HUES6 (cell line): Measurements from ENCODE around the gene WDR37.
"Not testable (repeated sequence)": the region's sequence is repeated elsewhere in the genome, so short reads cannot be mapped to it uniquely, and the experiment has no call there.

Experiments used
- H3K27ac ChIP-seq: 2 replicates; pipeline ENCODE4 v1.7.0; 2013; ENCODE audit warnings: low read depth, mild to moderate bottlenecking, low read length, inconsistent platforms
- H3K27me3 ChIP-seq: 2 replicates; pipeline ENCODE4 v1.6.1; 2013; ENCODE audit warnings: low read length; ENCODE audit not compliant: control insufficient read depth, insufficient read depth
- H3K36me3 ChIP-seq: 2 replicates; pipeline ENCODE4 v1.6.1; 2013; ENCODE audit warnings: low read length; ENCODE audit not compliant: control insufficient read depth, insufficient read depth
- H3K4me1 ChIP-seq: 2 replicates; pipeline ENCODE4 v1.6.1; 2013; ENCODE audit warnings: low read length; ENCODE audit not compliant: control insufficient read depth, insufficient read depth
- H3K4me3 ChIP-seq: 2 replicates; pipeline ENCODE4 v1.5.1; 2013; ENCODE audit warnings: low read depth, low read length
- H3K9ac ChIP-seq: one replicate; pipeline ENCODE4 v1.6.1; 2013; ENCODE audit warnings: mild to moderate bottlenecking, low read length
- H3K9me3 ChIP-seq: 2 replicates; pipeline ENCODE4 v1.6.1; 2013; ENCODE audit warnings: low read depth, low read length; ENCODE audit not compliant: control insufficient read depth, insufficient read depth

Gene WDR37

DNA sequence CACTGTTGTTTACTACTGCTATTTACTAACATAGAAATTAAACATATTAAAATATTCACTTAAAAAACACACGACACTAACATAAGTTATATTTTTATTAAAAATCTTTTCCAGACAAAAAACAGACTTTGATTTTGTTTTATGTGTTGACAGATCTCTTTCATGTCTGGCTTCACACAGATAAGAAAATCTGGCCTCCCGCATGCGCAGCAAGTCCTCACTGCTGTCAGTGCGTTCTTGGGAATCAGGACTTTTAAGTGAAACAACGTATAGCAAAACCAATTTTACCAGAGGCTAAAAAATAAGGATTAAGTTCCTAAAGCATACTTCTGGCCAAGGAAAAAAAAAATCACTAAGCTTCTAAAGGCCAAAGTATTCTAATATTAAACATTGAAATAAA is 6.0 kb upstream of the WDR37 start:
- H3K27ac ChIP-seq: peak overlapping the region; percentile 7; the same call in 1 of the 2 replicates
- no peaks in the 10 kb centered on the region for H3K27me3 ChIP-seq
- peaks cover 11% of the 10 kb centered on the region; the same call in 1 of the 2 replicates for H3K4me1 ChIP-seq
- H3K4me3 ChIP-seq: peak overlapping the region; percentile 97
- H3K9ac ChIP-seq: peak overlapping the region; percentile 90
- H3K36me3 ChIP-seq: peaks cover 42% of the 10 kb centered on the region; the same call in 1 of the 2 replicates
- no peaks in the 10 kb centered on the region for H3K9me3 ChIP-seq

DNA sequence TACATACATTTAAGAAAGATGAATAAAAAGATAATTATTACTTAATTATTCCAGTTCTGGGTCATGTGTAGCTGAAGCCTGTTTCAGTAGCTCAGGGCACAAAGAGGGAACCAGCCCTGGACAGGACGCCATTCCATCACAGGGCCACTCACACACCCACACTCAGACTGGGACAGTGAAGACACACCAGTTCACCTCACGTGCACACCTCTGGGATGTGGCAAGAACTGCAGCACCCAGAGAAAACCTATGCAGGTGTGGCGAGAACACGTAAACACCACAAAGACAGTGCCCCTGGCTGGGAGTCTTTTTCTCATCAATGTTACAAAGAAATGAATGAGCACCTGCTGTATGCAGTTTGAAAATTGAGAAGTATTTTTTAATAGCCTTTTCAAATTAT is 5.6 kb upstream of the WDR37 start:
- H3K27me3 ChIP-seq: no peaks in the 10 kb centered on the region
- peaks cover 14% of the 10 kb centered on the region; the same call in 1 of the 2 replicates for H3K4me1 ChIP-seq
- no peak overlapping the region for H3K9ac ChIP-seq
- H3K27ac ChIP-seq: no peak overlapping the region
- H3K36me3 ChIP-seq: peaks cover 39% of the 10 kb centered on the region; the same call in 1 of the 2 replicates
- H3K9me3 ChIP-seq: no peaks in the 10 kb centered on the region
- peak overlapping the region; percentile 97 for H3K4me3 ChIP-seq

DNA sequence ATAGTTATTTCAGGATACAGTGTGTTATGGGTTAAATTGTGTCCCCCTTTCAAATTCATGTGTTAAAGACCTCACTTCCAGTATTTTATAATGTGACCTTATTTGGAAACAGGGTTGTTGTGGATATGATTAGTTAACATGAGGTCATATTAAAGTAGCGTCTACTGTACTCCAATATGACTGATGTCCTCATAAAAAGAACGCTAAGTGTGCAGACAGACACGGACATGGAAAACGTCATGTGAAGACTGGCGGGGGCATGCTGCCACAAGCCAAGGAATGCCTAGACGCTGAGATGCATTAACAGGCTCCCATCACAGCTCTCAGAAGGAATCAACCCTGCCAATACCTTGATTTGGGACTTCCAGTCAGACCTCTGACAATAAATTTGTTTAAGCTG is 1.5 kb upstream of the WDR37 start:
- Histone ChIP-seq H3K9me3 (no peaks in the 10 kb centered on the region), H3K36me3 (peaks cover 23% of the 10 kb centered on the region; the same call in 1 of the 2 replicates), H3K4me1 (peaks cover 11% of the 10 kb centered on the region; the same call in 1 of the 2 replicates), H3K9ac (peak overlapping the region; percentile 17), H3K27ac (no peak overlapping the region), H3K4me3 (peak overlapping the region; percentile 98), H3K27me3 (no peaks in the 10 kb centered on the region)

DNA sequence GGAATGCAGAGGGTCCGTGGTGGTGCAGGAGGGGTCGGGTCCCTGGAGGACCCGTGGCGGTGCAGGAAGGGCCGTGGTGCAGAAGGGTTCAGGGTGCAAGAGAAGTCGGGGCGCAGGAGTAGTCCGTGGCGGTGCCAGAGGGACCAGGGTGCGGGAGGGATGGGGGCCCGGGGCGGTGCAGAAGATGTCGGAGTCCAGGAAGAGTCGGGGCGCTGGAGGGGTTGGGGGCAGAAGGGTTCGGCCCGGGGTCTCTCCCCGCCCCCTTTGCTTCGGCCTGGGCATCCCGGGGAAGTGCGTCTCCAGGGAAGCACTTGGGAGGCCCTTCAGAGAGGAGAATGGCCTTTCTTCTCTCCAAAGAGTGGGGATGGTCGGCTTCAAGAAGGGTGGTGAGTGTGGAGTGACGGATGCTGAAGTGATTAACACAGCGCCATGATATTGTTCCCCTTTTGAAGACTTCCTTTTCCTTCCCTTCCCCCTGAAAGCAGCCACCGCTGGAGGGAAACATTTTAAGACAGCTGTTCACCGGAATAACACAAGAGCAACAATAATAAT is 997 bp downstream of the WDR37 start:
- H3K27me3 ChIP-seq: no peaks in the 10 kb centered on the region
- peak overlapping the region; percentile 72 for H3K9ac ChIP-seq
- H3K36me3 ChIP-seq: peaks cover 21% of the 10 kb centered on the region; the same call in 1 of the 2 replicates
- no peaks in the 10 kb centered on the region for H3K9me3 ChIP-seq
- no peak overlapping the region for H3K27ac ChIP-seq
- peaks cover 8% of the 10 kb centered on the region for H3K4me1 ChIP-seq
- peak overlapping the region; percentile 98 for H3K4me3 ChIP-seq

DNA sequence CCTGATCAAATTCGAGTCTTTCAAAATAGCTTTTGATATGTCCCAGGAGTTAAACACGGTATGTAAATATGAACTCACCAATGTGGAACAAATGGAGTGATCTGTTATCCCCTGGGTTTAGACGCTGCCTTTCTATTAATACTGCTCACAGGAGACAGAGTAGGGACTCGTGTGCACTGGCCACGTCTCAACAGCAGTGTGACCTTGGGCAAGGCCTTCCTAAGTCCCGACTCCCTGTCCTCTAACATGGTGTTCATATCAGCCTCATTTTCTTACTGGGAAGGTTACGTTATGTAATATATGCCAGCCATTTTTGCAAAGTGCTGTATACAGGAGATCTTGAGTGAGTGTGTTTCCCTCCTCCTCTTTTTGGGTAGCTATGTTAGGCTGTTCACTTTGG is 1.8 kb downstream of the WDR37 start:
- Histone ChIP-seq H3K9me3 (no peaks in the 10 kb centered on the region), H3K36me3 (peaks cover 13% of the 10 kb centered on the region; the same call in 1 of the 2 replicates), H3K27me3 (no peaks in the 10 kb centered on the region), H3K9ac (no peak overlapping the region), H3K27ac (no peak overlapping the region), H3K4me3 (peak overlapping the region; percentile 98), H3K4me1 (peaks cover 8% of the 10 kb centered on the region)

DNA sequence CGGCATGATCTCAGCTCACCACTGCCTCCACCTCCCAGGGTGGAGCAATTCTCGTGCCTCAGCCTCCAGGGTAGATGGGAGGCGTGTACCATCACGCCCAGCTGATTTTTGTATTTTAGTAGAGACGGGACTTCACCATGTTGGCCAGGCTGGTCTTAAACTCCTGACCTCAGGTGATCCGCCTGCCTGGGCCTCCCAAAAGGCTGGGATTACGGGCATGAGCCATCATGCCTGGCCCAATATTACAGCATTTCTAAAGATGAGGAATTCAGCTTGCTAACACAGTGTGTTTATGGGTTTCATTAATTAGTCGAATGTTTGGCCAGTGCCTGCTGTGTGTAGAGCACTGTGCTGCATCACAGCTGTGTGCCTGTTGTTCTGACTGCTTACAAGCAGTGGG is 3.7 kb downstream of the WDR37 start:
- Histone ChIP-seq H3K9me3 (no peaks in the 10 kb centered on the region), H3K9ac (no peak overlapping the region), H3K27me3 (no peaks in the 10 kb centered on the region), H3K4me3 (no peak overlapping the region), H3K27ac (no peak overlapping the region), H3K36me3 (peaks cover 7% of the 10 kb centered on the region), H3K4me1 (peaks cover 5% of the 10 kb centered on the region)

DNA sequence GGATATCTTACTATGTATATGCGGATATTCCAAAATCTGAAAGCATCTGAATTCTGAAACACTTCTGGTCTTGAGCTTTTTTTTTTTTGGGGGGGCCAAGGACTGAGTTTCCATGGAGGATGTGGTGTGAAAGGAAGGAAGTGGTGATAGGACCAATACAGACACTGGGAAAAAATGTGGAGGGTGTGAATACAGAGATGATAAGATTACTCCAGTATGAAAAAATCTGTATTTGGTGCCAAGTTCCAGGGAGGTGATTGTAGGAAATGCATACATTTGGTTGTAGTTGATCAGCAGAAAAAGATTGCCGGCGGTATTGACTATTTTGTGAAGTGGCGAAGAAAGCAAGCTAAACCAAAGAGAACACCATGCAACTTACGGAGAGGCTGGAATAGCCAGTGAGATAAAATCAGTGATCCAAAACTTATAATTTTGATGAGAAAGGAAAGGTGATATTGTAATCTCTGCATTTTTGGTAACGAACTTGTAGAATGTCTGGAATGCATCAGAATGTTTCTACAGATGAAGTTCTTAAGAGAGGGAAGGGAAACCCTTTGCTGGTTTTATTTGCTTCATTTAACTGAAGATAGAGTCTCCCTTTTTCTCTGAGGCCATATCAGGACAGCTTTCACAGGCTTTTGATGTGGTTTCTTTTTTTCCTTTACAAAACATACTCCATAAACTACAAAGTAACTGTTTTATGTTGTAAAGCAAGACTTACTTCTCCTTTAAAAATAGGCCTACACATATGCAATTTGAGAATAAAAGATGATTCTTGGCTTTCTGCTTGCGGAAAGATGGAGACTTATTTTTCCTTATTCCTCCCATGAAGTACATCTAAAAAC is 6.0 kb downstream of the WDR37 start:
- H3K27ac ChIP-seq: no peak overlapping the region
- peaks cover 7% of the 10 kb centered on the region for H3K36me3 ChIP-seq
- no peak overlapping the region for H3K4me3 ChIP-seq
- no peaks in the 10 kb centered on the region for H3K9me3 ChIP-seq
- H3K9ac ChIP-seq: no peak overlapping the region
- no peaks in the 10 kb centered on the region for H3K27me3 ChIP-seq
- H3K4me1 ChIP-seq: no peaks in the 10 kb centered on the region; the same call in 1 of the 2 replicates

DNA sequence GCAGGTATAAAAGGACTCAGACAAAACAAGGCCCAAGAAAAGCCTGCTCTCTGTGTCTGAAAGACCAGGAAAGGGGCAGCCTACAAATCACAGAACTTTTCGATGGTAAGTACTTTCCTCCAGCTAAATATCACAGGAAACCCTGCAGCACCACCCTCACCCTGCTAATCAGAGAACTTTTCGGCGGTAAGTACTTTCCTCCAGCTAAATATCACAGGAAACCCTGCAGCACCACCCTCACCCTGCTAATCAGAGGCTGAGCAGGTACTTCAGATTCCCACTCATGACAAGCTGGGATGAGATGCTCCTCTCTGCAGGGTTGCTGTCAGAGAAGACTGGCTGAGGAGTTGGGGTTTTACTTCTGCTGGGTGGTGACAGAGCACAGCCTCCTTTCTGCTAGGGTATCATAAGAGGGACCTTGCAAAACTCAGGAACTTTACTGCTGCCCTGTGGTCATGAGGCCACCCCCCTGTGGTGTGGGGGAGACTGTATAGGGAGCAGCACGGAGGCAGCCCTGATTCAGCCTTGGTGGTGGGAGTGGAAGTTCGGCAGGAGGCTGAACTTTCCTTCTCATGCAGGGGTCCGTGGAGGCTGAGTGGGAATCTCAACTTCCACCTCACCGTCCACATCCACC is 7.2 kb downstream of the WDR37 start:
- no peak overlapping the region for H3K27ac ChIP-seq
- no peaks in the 10 kb centered on the region for H3K27me3 ChIP-seq
- no peaks in the 10 kb centered on the region; the same call in 1 of the 2 replicates for H3K4me1 ChIP-seq
- H3K9ac ChIP-seq: no peak overlapping the region
- no peaks in the 10 kb centered on the region for H3K9me3 ChIP-seq
- H3K36me3 ChIP-seq: peaks cover 7% of the 10 kb centered on the region
- H3K4me3 ChIP-seq: no peak overlapping the region

DNA sequence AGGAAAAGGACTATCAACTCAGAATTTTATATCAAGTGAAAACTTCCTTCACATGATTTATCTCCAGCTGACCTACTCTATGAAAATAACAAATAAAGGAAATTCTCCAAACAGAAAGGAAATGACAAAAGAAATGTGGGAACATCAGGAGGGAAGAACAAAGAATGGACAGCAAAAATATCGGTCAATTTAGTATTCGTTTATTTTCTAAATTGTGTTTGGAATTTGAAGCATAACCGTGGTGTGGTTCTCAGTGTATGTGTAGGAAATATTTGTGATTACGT is 8.7 kb downstream of the WDR37 start:
- Histone ChIP-seq H3K9me3 (no peaks in the 10 kb centered on the region), H3K9ac (no peak overlapping the region), H3K4me3 (no peak overlapping the region), H3K4me1 (no peaks in the 10 kb centered on the region; the same call in 1 of the 2 replicates), H3K27ac (no peak overlapping the region), H3K36me3 (peaks cover 7% of the 10 kb centered on the region), H3K27me3 (no peaks in the 10 kb centered on the region)

DNA sequence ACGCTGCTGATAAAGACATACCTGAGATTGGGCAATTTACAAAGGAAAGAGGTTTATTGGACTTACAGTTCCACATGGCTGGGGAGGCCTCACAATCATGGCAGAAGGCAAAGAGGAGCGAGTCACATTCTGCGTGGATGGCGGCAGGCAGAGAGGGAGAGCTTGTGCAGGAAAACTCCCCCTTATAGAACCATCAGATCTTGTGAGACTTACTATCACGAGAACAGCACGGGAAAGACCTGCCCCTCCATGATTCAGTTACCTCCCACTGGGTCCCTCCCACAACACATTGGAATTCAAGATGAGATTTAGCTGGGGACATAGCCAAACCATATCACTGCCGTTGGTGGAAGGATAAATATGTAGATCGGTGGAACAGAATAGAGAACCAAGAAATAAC is 10.5 kb downstream of the WDR37 start:
- not testable (repeated sequence) for H3K27me3 ChIP-seq, H3K9ac ChIP-seq, H3K27ac ChIP-seq, H3K36me3 ChIP-seq, H3K9me3 ChIP-seq, H3K4me3 ChIP-seq, H3K4me1 ChIP-seq
